Astrocyte (in vitro differentiated cells and primary cell): ENCODE results near the gene PLCL2. TPM values are rescaled to one million over a fixed set of nuclear protein-coding genes. Genes with fewer than 3 reads are reported as not detected.

Source experiments
- DNase-seq: peaks from one replicate; pipeline ENCODE4 v3.0.0-alpha.2; 2010; ENCODE audit warnings: low read depth
- FAIRE-seq: peaks from 2 replicates; lab custom pipeline; 2011; peaks lifted over from hg19 to GRCh38; lab: Jason Lieb, UNC
- H2AFZ ChIP-seq: 2 replicates; pipeline ENCODE4 v1.6.0; 2012; ENCODE audit warnings: low read depth, low read length, inconsistent platforms
- H3K27ac ChIP-seq: 2 replicates; pipeline ENCODE4 v1.5.1; 2011; ENCODE audit warnings: low read depth, low read length, inconsistent platforms
- H3K27me3 ChIP-seq: 2 replicates; pipeline ENCODE4 v1.6.0; 2011; ENCODE audit warnings: low read length, inconsistent platforms; ENCODE audit not compliant: insufficient read depth
- H3K36me3 ChIP-seq: 2 replicates; pipeline ENCODE4 v1.5.1; 2011; ENCODE audit warnings: low read length, inconsistent platforms; ENCODE audit not compliant: insufficient read depth
- H3K4me1 ChIP-seq: 2 replicates; pipeline ENCODE4 v1.5.1; 2011; ENCODE audit warnings: low read length, inconsistent platforms; ENCODE audit not compliant: insufficient read depth
- H3K4me2 ChIP-seq: 2 replicates; pipeline ENCODE4 v1.6.0; 2012; ENCODE audit warnings: low read length, inconsistent platforms
- H3K4me3 ChIP-seq: 2 replicates; pipeline ENCODE4 v1.5.1; 2011; ENCODE audit warnings: low read depth, mild to moderate bottlenecking, low read length, inconsistent platforms; ENCODE audit not compliant: insufficient read depth
- H3K79me2 ChIP-seq: 2 replicates; pipeline ENCODE4 v1.6.0; 2012; ENCODE audit warnings: mild to moderate bottlenecking, low read length, inconsistent platforms; ENCODE audit not compliant: insufficient read depth
- H3K9ac ChIP-seq: 2 replicates; pipeline ENCODE4 v1.6.0; 2012; ENCODE audit warnings: mild to moderate bottlenecking, low read length, inconsistent platforms
- H3K9me3 ChIP-seq: 2 replicates; pipeline ENCODE4 v1.5.1; 2012; ENCODE audit warnings: low read depth, mild to moderate bottlenecking, low read length, inconsistent platforms; ENCODE audit not compliant: insufficient read depth
- H4K20me1 ChIP-seq: 2 replicates; pipeline ENCODE4 v1.6.0; 2012; ENCODE audit warnings: low read length, inconsistent platforms; ENCODE audit not compliant: insufficient read depth
- H3K27ac Mint-ChIP-seq: one replicate; pipeline ENCODE4 v1.8.0; 2021; ENCODE audit warnings: mild to moderate bottlenecking, mixed read lengths; ENCODE audit not compliant: unreplicated experiment
- H3K27me3 Mint-ChIP-seq: one replicate; pipeline ENCODE4 v1.8.0; 2021; ENCODE audit warnings: low read depth, mixed read lengths; ENCODE audit not compliant: unreplicated experiment
- H3K36me3 Mint-ChIP-seq: one replicate; pipeline ENCODE4 v1.8.0; 2021; ENCODE audit warnings: low read depth, mixed read lengths; ENCODE audit not compliant: unreplicated experiment
- H3K4me1 Mint-ChIP-seq: one replicate; pipeline ENCODE4 v1.8.0; 2021; ENCODE audit warnings: low read depth, mixed read lengths; ENCODE audit not compliant: unreplicated experiment
- H3K4me3 Mint-ChIP-seq: one replicate; pipeline ENCODE4 v1.8.0; 2021; ENCODE audit warnings: mild to moderate bottlenecking, moderate library complexity, mixed read lengths; ENCODE audit not compliant: unreplicated experiment
- H3K9me3 Mint-ChIP-seq: one replicate; pipeline ENCODE4 v1.8.0; 2021; ENCODE audit warnings: mild to moderate bottlenecking, mixed read lengths; ENCODE audit not compliant: unreplicated experiment
- EZH2 ChIP-seq: IDR thresholded peaks from 2 replicates; pipeline ENCODE4 v1.6.1; 2012; ENCODE audit warnings: mild to moderate bottlenecking, low read length, inconsistent platforms; ENCODE audit not compliant: insufficient read depth
- total RNA-seq: library from RNA; stranded (reverse); gene quantifications from 2 replicates; pipeline ENCODE4 v1.2.1, GENCODE V29; 2021
- TF ChIP-seq, protein P1 (sequence below): IDR thresholded peaks from 2 replicates; pipeline ENCODE4 v1.5.1; 2011; ENCODE audit warnings: low read depth, mild to moderate bottlenecking, inconsistent platforms, low read length, moderate library complexity; ENCODE audit not compliant: insufficient read depth

The PLCL2 gene
- total RNA-seq, 1 donor from 2014 or later, result 3.9 TPM

DNA sequence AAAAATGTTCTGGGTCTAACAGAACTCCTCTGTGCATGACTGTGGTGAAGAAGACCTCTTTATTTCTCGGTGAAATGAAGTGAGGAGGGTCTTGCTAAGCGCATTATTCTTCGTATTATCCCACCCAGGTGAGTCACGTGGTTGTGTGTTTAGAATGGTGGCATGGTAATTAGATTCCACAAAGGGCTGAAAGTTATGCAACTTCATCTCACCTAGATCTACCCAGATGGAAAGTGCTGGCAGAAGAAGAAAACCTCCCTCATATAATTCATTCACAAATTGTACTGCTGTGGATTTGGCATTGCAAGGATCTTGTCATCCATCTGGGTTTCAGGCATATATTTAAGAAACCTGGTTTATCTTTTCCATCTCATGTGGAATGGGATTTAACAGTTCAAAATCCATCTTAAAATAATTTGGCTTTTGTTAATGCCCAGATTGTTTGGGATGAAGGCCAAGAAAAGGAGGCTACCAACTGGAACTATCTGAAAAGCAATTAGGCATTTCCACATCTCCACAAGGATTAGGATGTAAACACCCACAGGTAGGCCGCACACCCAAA lies 175.3 kb downstream of the PLCL2 start:
- no peak overlapping the region for H3K27ac ChIP-seq
- H3K4me2 ChIP-seq, result no peak overlapping the region
- Mint-ChIP-seq H3K36me3 (peaks cover 2% of the 10 kb centered on the region), H3K4me3 (no peak overlapping the region), H3K27me3 (no peaks in the 10 kb centered on the region), H3K4me1 (peaks cover 9% of the 10 kb centered on the region), H3K27ac (no peak overlapping the region), H3K9me3 (peaks cover 2% of the 10 kb centered on the region)
- no peak overlapping the region for H3K9ac ChIP-seq
- H4K20me1 ChIP-seq, result no peaks in the 10 kb centered on the region
- H2AFZ ChIP-seq, result no peak overlapping the region
- H3K27me3 ChIP-seq, result no peaks in the 10 kb centered on the region
- H3K36me3 ChIP-seq, result no peaks in the 10 kb centered on the region
- H3K9me3 ChIP-seq, result no peaks in the 10 kb centered on the region
- FAIRE-seq (no peak), DNase-seq (no peak)
- no peak overlapping the region for H3K4me3 ChIP-seq
- H3K79me2 ChIP-seq, result no peaks in the 10 kb centered on the region
- peaks cover 8% of the 10 kb centered on the region for H3K4me1 ChIP-seq
- TF ChIP-seq, protein P1, sequence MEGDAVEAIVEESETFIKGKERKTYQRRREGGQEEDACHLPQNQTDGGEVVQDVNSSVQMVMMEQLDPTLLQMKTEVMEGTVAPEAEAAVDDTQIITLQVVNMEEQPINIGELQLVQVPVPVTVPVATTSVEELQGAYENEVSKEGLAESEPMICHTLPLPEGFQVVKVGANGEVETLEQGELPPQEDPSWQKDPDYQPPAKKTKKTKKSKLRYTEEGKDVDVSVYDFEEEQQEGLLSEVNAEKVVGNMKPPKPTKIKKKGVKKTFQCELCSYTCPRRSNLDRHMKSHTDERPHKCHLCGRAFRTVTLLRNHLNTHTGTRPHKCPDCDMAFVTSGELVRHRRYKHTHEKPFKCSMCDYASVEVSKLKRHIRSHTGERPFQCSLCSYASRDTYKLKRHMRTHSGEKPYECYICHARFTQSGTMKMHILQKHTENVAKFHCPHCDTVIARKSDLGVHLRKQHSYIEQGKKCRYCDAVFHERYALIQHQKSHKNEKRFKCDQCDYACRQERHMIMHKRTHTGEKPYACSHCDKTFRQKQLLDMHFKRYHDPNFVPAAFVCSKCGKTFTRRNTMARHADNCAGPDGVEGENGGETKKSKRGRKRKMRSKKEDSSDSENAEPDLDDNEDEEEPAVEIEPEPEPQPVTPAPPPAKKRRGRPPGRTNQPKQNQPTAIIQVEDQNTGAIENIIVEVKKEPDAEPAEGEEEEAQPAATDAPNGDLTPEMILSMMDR, result no peak

DNA sequence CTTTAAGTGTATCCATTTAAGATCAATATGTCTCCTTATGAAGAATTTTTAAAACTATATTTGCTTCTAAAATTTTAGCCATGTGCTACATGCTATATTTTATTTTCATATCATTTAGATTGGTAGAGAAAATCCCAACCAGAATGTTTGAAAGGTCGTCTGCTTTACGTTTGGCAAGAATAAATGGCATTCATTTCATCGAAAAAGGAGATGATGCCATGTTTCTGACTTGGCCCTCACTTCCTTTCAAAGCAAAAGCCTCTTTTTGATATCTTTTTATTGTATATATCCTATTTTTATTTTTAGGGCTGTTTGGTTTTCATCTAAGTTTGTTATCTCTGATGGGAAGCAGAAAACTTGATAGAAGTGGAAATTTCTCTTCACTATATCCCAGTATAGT lies 176.2 kb downstream of the PLCL2 start:
- Histone ChIP-seq H3K79me2 (no peaks in the 10 kb centered on the region), H3K4me2 (no peak overlapping the region), H3K9ac (no peak overlapping the region), H4K20me1 (no peaks in the 10 kb centered on the region), H3K9me3 (no peaks in the 10 kb centered on the region), H3K27me3 (no peaks in the 10 kb centered on the region), H3K27ac (no peak overlapping the region), H3K4me3 (no peak overlapping the region), H3K36me3 (no peaks in the 10 kb centered on the region), H2AFZ (no peak overlapping the region), H3K4me1 (peaks cover 9% of the 10 kb centered on the region)
- peaks cover 2% of the 10 kb centered on the region for H3K36me3 Mint-ChIP-seq
- no peak for DNase-seq
- peaks cover 2% of the 10 kb centered on the region for H3K9me3 Mint-ChIP-seq
- H3K4me1 Mint-ChIP-seq, result peaks cover 2% of the 10 kb centered on the region
- no peak overlapping the region for H3K4me3 Mint-ChIP-seq
- TF ChIP-seq EZH2, result no peak
- TF ChIP-seq, protein P1, result no peak
- FAIRE-seq, result no peak
- H3K27ac Mint-ChIP-seq, result no peak overlapping the region
- no peaks in the 10 kb centered on the region for H3K27me3 Mint-ChIP-seq

DNA sequence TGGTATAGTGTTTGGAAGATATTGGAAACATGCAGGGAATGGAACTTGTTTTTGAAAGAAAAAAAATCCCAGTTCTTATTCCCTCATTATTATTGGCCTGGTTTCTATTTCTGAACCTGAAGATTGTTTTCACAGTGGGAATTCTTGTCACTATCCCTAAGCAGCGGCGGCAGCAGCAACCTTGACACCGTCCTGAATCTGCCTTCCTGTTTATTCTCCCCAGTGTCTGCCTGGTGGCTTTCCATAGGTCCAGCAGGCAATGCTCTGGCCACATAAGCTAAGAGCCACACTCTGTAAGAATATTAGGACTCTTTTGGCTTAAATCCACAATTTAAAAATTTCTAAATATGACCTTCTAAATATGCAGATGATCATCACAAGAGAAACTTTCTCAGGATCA lies 178.0 kb downstream of the PLCL2 start:
- Histone ChIP-seq H3K79me2 (no peaks in the 10 kb centered on the region), H3K4me2 (no peak overlapping the region), H3K4me3 (no peak overlapping the region), H3K27me3 (no peaks in the 10 kb centered on the region), H3K9ac (no peak overlapping the region), H2AFZ (no peak overlapping the region), H3K9me3 (no peaks in the 10 kb centered on the region), H3K36me3 (no peaks in the 10 kb centered on the region), H3K4me1 (peaks cover 5% of the 10 kb centered on the region), H4K20me1 (no peaks in the 10 kb centered on the region), H3K27ac (no peak overlapping the region)
- TF ChIP-seq EZH2, result no peak
- TF ChIP-seq, protein P1, result no peak
- Mint-ChIP-seq H3K27me3 (no peaks in the 10 kb centered on the region), H3K9me3 (no peaks in the 10 kb centered on the region), H3K27ac (no peak overlapping the region), H3K36me3 (peaks cover 2% of the 10 kb centered on the region), H3K4me1 (peaks cover 2% of the 10 kb centered on the region), H3K4me3 (no peak overlapping the region)
- FAIRE-seq (no peak), DNase-seq (no peak)
